ENCODE results near the gene CFAP74.
"Not testable (repeated sequence)": the region's sequence is repeated elsewhere in the genome, so short reads cannot be mapped to it uniquely, and the experiment has no call there.

Gene CFAP74

DNA sequence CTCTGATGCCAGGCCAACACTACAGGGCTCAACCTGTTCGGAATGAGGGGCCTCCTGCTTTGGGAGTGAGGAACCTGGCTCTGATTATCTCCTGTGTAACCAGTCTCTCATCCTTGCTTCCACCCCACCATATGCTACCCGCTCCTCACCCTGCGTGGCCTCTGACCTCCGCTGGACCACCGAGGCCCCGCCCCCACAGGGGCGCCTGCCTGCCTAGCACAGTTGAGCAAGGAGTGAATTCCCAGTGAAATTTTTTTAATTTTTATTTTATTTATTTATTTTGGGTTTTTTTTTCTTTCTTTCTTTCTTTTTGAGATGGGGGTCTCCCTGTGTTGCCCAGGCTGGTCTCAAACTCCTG, 110.8 kb downstream of the CFAP74 start:
- no peak for DNase-seq

DNA sequence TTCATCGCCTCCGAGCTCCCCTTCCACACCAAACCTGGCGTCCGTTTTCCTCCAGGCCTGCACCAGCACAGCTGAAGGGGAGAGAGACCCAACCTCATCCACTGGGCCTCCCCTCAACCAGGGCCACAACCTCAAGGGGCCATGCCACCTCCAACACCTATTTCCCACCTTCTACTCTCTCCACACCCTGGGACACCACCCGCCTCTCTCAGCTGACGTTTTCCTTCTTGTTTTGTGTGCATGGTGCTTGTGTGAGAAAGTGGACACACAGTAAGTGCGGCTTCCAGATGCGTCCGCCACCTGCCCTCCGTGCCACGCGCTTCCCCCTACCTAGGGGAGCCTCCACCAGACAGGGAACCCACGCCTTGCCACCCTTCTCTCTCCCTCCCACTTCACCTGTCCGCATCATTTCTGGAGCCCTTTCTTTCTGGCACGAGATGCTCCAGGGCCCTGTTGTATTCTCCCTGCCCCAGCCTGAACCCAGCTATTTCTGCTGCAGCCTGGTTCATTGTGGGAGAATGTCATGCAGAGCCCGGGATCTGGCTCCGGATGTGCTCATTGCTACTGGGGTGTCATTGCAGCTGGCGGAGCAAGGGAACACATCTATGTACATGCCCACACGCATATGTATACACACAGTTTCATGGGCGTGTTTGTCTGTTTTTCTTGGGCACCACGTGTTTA, 111.4 kb downstream of the CFAP74 start:
- DNase-seq: no peak

DNA sequence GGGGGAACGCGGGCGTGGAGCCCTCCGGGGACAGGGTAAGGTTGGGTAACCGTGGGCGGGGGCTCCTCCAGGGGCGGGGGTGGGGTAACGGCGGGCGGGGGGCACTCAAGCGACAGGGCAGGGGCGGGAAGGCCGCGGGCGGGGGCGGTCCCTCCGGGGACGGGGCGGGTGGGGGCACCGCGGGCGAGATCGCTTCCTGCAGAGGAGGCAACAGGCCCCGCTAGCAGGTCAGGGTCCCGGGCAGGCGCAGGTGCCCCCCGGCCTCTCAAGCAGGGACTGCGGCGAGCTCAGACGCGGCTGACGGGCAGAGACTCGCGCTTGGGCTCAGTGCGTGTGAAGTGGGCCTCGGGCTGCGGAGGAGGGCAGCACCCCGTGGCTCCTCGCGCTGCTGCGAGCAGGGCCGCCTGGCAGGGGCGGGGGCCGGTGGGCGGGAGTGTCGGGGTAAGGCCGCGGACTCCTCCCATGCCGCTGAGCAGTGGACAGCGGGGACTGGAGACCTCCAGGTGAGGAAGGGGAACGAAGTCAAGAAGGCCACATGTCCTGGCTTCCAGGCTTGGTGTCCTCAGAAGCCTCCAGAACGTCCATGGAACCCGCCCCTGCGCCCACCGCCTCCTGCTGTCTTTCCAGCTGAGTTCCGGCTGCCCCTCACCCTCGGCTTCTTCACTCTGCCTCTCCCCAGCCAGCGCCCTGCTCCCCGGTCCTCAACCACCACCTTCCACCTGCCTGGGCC, 112.1 kb downstream of the CFAP74 start:
- DNase-seq: peak; percentile 57

DNA sequence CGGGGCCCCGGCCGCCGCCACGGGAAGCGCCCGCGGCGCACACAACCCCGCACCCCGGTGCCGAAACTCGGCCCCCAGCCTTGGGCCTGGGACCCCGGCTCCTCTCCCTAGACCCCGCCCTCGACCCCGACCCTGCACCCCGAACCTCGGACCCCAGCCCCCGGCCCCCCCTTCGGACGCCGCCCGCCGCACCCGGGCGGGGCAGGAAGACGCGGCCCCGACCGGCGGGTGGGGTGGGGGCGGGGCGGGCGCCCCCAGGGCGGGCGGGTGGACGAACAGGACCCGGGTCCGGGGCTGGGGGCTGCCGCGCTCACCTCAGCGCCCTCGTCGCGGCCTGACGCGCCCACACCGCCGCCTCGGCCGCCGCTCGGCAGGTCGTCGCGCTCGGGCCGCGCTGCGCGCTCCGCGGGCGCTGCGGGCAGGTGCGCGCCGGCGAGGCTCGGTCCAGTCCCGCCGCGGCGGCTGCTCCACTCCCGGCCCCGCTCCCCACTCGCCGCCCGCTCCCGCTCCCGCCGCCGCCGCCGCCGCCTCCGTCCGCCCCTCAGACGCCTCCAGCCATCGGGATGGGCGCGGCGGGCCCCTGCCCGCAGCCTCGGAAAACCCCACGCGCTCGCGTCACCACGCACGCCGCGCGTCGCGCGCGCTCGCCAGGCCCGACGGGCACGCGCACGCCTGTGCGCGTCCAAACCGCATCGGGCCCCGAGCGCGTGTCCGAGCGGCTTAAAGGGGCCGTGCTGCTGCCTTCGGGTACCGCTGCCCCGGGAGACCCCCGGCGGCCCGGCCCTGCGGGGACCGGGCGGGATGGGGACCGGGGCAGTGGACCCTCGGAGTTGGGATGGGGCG, 112.9 kb downstream of the CFAP74 start, which contains the start of gene GNB1:
Gene GNB1 (minus strand): TSS at position 582 of the 843 bp plus-strand sequence. CDS start 65,634 bp downstream, outside the sequence.
- peak; percentile 57 for DNase-seq

DNA sequence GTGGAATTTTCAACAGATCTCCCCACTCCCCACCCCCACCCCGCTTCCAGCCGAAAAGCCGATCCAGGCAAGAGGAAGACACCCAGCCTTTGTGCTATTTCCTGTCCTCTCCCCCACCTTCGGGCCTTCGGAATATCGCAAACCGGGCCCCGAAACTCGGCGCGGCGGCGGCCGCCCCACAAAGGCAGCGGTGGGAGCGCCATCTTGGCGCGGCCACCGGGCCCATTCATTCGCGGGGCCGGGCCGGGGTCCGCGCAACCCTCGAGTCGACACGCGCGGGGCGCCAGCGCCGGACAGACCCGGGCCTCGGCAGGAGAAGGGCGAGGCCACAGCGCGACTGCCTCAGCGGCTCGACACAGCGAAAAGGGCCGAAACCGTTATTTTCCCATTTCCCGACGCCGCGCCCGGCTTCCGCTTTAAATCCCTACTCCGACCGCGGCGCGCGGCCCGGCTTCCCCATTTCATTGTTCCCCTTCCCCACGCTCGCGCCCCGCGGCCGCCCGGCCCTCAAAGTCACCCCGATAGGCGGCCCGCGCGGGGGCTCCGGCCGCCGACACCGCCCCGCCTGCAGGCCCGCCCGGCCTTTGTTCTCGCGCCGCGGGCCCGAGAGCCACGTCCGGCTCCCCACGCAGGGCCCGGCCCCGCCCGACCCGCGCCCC, 113.6 kb downstream of the CFAP74 start:
- peak; percentile 17 for DNase-seq

DNA sequence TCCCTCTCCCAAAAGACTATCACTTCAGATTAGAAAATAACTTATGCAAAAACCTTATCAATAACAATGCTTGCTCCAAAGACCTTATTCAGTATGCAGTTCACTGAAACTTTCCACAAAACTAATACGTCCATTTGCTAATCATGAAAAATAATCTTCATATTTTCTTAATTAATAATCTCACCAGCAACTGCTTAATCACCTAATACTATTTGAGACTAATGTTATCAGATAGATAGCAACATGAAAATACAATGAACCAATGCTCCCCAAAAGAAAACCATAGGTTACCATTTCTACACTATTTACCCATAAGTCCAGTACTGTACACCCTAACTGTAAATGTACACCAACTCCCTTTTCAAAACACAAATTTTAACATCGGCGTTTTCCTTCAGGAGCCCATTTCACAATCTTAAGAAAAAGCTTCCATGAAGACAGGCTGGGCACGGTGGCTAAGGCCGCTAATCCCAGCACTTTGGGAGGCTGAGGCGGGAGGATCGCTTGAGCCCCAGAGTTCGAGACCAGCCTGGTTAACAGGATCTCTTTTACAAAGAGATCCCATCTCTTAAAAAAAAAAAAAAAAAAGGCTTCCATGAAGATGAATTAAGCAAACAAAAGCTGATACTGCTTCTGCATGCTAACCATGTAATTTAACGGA, 114.4 kb downstream of the CFAP74 start:
- no peak for DNase-seq

DNA sequence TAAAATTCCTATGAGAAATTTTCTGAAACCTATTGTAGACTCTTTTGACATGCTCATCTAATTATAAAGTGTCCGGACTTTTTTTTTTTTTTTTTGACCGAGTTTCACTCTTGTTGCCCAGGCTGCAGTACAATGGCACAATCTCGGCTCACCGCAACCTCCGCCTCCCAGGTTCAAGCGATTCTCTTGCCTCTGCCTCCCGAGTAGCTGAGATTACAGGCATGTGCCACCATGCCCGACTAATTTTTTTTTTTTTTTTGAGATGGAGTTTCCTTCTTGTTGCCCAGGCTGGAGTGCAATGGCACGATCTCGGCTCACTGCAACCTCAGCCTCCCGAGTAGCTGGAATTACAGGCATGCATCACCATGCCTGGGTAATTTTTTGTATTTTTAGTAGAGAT, 119.7 kb downstream of the CFAP74 start:
- not testable (repeated sequence) for DNase-seq

DNA sequence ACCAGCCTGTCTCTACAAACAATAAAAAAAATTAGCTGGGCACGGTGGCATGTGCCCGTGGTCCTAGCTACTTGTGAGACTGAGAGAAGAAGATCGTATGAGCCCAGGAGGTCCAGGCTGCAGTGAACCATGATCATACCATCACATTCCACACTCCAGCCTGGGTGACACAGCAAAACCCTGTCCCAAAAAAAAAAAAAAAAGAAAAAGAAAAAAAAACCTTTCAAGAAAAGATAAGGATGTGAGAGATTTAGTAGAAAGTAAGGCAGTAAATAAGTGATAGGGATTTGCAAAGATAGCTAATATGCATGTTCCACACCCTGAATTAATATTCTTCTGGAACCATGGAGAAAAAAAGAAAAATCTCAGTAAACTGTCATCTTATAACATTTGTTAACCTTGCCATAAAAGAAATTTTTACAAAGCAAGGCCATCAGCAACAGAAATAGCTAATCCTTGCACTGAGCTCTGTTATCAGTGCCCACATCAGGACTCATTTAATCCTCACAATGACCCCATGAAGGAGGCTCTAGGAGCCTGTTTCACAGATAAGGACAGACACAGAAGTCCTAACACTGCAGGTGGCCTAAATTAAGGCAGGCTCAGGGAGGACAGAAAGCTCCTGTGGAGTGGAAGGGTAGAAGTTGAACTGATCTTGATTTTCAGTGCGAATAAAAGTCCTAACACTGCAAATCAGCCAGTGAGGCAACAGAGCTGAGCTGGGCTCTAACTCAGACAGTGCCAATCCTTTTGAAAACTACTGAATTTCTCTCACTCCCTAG, 120.3 kb downstream of the CFAP74 start:
- no peak for DNase-seq

DNA sequence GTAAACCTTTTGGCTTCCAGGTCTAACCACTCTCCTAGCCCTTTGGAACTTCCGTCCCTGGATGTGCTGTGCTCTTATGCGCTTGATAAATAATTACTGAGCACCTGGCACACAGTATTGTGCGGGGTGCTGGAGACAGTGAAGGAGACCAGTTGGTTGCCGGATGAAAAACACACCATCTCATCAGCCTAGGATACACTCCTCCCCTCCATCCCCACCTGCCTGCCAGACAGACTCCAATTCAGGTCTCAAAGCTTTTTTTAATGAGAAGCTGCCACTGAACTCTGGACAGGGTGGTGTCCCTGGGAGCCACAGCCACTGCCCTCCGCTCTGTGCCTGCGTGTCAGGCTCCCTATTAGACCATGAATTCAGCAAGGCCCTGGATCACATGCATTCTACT, 121.9 kb downstream of the CFAP74 start:
- no peak for DNase-seq

DNA sequence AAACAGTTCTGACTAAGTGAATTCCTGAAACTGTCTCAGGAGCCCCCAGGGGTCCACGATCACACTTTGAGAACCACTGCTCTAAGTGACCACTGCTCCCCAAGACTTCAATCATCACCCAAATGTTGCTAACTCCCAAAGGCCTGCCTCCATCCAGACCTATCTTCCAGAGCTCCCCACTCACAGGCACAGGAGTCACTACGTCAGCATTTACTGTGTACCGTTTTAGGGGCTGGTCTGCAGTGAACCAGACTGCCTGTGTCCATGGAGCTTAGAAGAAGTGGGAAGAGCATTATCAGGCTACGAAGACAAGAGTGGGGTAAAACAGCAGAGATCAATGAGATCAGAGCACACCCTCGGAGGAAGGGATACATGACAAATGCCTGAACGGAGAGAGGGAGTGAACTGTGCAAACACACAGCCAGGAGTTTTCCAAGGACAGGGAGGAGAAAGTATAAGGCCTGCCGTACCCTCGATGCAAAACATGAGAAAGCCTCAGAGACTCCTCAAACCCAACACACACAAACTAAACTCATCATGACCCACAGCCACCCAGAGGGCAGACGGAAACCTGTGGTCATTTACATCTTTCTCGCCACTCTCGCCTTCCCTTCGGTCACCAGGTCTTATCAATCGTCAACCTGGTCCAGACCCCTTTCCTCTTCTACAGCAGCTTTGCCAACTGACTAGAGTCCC, 122.8 kb downstream of the CFAP74 start:
- no peak for DNase-seq

DNA sequence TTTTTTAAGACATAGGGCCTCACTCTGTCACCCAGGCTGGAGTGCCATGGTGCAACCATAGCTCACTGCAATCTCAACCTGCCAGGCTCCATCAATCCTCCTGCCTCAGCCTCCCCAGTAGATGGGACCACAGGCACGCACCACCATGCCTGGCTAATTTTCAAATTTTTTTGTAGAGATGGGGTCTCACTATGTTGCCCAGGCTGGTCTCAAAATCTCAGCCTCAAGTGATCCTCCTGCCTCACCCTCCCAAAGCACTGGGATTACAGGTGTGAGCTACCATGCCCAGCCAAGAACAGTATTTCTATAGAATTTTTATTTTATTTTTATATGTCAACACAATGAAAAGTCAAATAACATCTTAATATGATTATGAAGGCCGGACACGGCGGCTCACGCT, 123.6 kb downstream of the CFAP74 start:
- no peak for DNase-seq

DNA sequence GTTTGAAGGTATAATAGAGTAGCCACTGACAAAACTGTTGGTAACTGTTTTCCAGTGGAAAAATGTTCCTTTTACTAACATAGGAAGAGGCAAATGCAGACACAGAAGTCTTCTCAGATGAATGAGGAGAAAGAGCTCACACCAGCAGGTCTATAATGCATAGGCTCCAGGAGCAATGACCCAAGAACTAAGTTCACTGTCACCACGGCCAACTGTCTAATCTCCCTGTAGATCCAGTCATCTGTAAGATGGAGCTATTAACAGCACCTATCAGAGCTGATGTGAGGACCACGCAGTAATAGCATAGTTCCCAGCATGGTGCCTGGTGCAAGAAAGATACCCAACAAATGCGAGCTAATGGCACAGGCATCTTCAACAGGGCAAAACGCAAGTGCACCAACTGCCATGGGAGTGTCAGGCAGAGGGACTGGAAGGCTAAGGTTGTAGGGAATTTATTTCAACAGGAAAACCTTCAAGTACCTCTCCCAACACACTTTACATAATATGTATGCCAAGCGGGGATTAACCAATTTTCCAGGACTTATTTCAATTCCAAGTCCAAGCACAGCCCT, 125.6 kb downstream of the CFAP74 start:
- DNase-seq: no peak

DNA sequence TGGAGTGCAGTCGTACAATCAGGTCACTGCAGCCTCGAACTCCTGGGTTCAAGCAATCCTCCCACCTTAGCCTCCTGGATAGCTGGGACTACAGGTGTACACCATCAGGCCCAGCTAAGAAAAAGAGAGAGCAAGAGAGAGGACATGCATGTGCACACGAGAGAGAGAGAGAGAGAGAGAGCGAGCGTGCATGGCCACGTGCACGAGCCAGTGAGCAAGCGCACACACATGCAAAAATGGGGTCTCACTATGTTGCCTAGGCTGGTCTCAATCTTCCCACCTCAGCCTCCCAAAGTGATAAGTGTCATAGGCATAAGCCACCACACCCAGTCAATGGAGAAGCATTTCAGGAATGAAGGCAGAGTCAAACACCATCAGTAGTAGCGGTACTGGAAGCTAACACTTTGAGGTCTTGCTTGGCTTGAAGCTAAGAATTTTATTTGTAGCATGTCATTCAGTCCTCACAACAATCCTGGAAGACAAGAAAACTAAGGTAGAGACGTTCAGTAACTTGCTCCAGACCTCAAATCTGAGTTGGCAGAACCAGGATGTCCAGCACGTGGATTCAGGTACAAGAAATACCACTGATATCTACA, 127.2 kb downstream of the CFAP74 start:
- DNase-seq: no peak

DNA sequence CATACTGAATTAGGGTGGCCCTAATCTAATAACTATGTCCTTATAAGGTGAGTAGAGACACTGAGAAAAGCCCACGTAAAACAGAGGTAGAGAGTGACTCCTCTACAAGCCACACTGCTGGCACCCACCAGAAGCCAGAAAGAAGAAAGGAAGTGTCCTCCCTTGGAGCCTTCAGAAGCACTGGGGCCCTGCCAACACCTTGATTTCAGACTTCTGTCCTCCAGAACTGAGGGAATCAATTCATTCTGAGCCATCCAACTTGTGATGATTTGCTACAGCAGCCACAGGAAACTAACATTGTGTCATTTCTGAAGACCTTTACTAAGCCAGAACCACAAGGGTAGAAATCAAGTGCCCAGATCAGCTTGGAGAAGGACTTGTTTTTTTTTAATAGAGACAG, 127.7 kb downstream of the CFAP74 start:
- no peak for DNase-seq

DNA sequence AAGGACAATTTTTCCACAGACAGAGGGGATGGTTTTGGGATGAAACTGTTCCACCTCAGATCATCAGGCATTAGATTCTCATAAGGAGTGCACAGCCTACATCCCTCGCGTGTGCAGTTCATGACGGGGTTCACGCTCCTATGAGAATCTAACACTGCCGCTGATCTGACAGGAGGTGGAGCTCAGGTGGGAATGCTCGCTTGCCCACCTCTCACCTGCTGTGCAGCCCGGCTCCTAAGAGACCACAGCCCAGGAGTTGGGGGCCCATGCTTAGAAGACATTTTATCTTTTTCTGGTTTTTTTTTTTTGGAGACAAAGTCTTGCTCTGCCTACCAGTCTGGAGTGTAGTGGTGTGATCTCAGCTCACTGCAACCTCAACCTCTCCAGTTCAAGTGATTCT, 128.7 kb downstream of the CFAP74 start:
- no peak for DNase-seq

DNA sequence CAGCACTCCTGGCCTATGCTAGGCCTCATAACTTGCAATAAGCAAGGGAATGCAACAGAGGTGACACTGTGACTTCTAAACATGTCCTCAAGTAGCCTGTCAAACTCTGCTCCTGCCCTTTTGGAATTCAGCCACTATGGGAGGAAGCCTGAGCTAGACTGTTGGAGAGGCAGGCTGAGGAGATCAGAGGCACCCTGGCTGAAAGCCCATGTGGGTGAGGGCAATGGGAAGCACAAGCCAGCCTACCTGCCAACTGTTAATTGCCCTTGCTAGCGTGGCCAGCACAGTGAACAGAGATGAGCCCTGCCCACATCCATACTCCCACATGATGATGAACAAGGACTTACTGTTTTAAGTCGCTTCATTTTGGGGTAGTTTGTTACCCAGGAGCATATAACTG, 130.4 kb downstream of the CFAP74 start:
- no peak for DNase-seq

DNA sequence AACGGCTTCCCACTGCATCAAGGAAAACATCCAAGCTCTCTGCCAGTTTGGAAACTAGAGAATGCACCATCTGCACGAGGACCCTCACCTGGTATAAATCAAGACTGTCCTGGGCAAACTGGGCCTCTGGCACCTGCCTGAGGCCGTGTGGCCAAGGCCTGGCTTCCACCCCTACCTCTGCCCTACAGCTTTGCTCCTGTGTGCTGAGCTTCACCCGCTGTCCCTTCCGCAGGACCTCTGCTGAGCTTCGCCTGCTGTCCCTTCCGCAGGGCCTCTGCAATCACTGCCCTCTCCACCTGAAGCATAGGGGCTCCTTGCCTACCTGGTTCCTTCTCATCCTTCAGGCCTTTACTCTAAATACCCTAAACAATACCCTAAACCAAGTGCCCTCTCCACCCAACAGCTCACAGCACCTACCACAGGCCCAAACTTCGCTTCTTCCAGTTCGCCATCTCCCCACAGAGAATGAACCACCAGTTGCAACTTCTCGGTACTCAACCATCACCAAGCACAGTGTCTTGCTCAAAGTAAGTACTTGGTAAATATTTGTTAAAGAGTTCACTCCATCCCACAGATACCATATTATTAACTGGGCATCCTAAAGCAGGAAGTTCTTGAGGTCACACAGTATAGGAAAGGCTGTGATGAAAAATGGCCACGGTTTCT, 131.1 kb downstream of the CFAP74 start:
- DNase-seq: no peak

All from DMS79 (cell line).